B cell (primary cell): Measurements from ENCODE around the gene LRCH1. TPM values are rescaled to one million over a fixed set of nuclear protein-coding genes. Genes with fewer than 3 reads are reported as not detected.

Source experiments
- ATAC-seq: fragments of 200-7000 bp; cut with Tn5 transposase; one replicate; pipeline ENCODE4 v1.10.0; 2021; ENCODE audit warnings: low read depth, mild to moderate bottlenecking, moderate number of reproducible peaks, moderate library complexity
- CTCF ChIA-PET: fragments of 350-600 bp; sonication (Branson Sonifier 250); formaldehyde crosslinking; loops from one replicate; lab custom pipeline; 2021; ENCODE audit warnings: antibody characterized with exemption, inconsistent platforms; lab: Charles Lee
- POLR2A ChIA-PET: fragments of 350-600 bp; sonication (Branson Sonifier 250); formaldehyde crosslinking; loops from one replicate; lab custom pipeline; 2021; ENCODE audit warnings: antibody characterized with exemption; lab: Charles Lee
- DNase-seq: peaks from one replicate; pipeline ENCODE4 v3.0.0; 2013
- H2AFZ ChIP-seq: 2 replicates; pipeline ENCODE4 v1.6.1; 2012; ENCODE audit warnings: mild to moderate bottlenecking, low read depth, low read length; ENCODE audit not compliant: insufficient read depth, poor library complexity, severe bottlenecking
- H3K27ac ChIP-seq, 2 donors: 1 replicate in 1 of 2; 2 replicates in 1 of 2; pipeline ENCODE4 v1.5.1; 2012 to 2013; ENCODE audit warnings: low read length in 2 of 2, mild to moderate bottlenecking in 2 of 2, moderate library complexity in 1 of 2
- H3K27me3 ChIP-seq, 4 experiments: fragments of 200-600 bp in 1 of 4; sonication (generic) in 1 of 4; replicated peaks in 1 of 4; 1 replicate in 2 of 4; 2 replicates in 2 of 4; pipeline versions ENCODE4 v1.6.1 to v1.7.0; 2013 to 2016; ENCODE audit warnings: low read length in 3 of 4, mild to moderate bottlenecking in 2 of 4, mixed read lengths in 1 of 4, moderate library complexity in 1 of 4; ENCODE audit not compliant: insufficient read depth in 4 of 4, control insufficient read depth in 3 of 4; ENCODE audit errors: control extremely low read depth in 1 of 4
- H3K36me3 ChIP-seq, 2 experiments: replicated peaks in 1 of 2; 1 replicate in 1 of 2; 2 replicates in 1 of 2; pipeline versions ENCODE4 v1.6.1 to v1.7.1; 2013; ENCODE audit warnings: low read length in 1 of 2; ENCODE audit not compliant: insufficient read depth in 2 of 2, control insufficient read depth in 1 of 2; ENCODE audit errors: control extremely low read depth in 1 of 2, extremely low read depth in 1 of 2
- H3K4me1 ChIP-seq, 2 donors: fragments of 200-600 bp in 1 of 2; sonication (generic) in 1 of 2; 1 replicate in 1 of 2; 2 replicates in 1 of 2; pipeline versions ENCODE4 v1.5.1 to v1.6.1; 2013 to 2017; ENCODE audit warnings: low read length in 2 of 2; ENCODE audit not compliant: control insufficient read depth in 2 of 2, insufficient read depth in 2 of 2
- H3K4me2 ChIP-seq: replicated peaks from 2 replicates; pipeline ENCODE3; 2012; ENCODE audit warnings: mild to moderate bottlenecking, low read depth, low read length; ENCODE audit not compliant: poor library complexity, severe bottlenecking
- H3K4me3 ChIP-seq, 5 experiments: fragments of 200-600 bp in 1 of 5; sonication (generic) in 1 of 5; 1 replicate in 3 of 5; 2 replicates in 2 of 5; pipeline versions ENCODE4 v1.5.1 to v1.7.0; 2011 to 2016; ENCODE audit warnings: low read length in 4 of 5, mild to moderate bottlenecking in 4 of 5, low read depth in 2 of 5, control low read depth in 1 of 5, moderate library complexity in 1 of 5; ENCODE audit not compliant: insufficient read depth in 1 of 5; ENCODE audit errors: control extremely low read depth in 1 of 5, extremely low read depth in 1 of 5
- H3K79me2 ChIP-seq: fragments of 200-600 bp; sonication (generic); one replicate; pipeline ENCODE4 v1.6.0; 2016; ENCODE audit warnings: low read length; ENCODE audit not compliant: control insufficient read depth, insufficient read depth
- H3K9ac ChIP-seq: fragments of 200-600 bp; sonication (generic); 2 replicates; pipeline ENCODE4 v1.6.1; 2017; ENCODE audit warnings: mild to moderate bottlenecking, low read length, moderate library complexity
- H3K9me3 ChIP-seq, 3 donors: one replicate each; pipeline versions ENCODE4 v1.6.1 to v1.7.1; 2013; ENCODE audit warnings: low read length in 2 of 3; ENCODE audit not compliant: control insufficient read depth in 2 of 3, insufficient read depth in 1 of 3; ENCODE audit errors: control extremely low read depth in 1 of 3
- H4K20me1 ChIP-seq: 2 replicates; pipeline ENCODE4 v1.6.0; 2012; ENCODE audit warnings: mild to moderate bottlenecking, low read length; ENCODE audit not compliant: insufficient read depth, control insufficient read depth, poor library complexity, severe bottlenecking
- H3K27ac Mint-ChIP-seq: one replicate; pipeline ENCODE4 v1.8.0; 2021; ENCODE audit warnings: mixed read lengths
- H3K27me3 Mint-ChIP-seq: one replicate; pipeline ENCODE4 v1.8.0; 2021; ENCODE audit warnings: mixed read lengths
- H3K4me1 Mint-ChIP-seq: one replicate; pipeline ENCODE4 v1.8.0; 2021; ENCODE audit warnings: mixed read lengths
- H3K4me3 Mint-ChIP-seq: one replicate; pipeline ENCODE4 v1.8.0; 2021; ENCODE audit warnings: mixed read lengths
- H3K9me3 Mint-ChIP-seq: one replicate; pipeline ENCODE4 v1.8.0; 2022; ENCODE audit warnings: mixed read lengths; ENCODE audit not compliant: insufficient read depth
- EZH2 ChIP-seq: IDR thresholded peaks from 2 replicates; pipeline ENCODE4 v1.6.1; 2012; ENCODE audit warnings: borderline replicate concordance, low read depth, mild to moderate bottlenecking, moderate library complexity, low read length; ENCODE audit not compliant: insufficient read depth, poor library complexity, severe bottlenecking
- WGBS: methylation state at CpG from one replicate; pipeline ENCODE4 v1.1.5; 2013; ENCODE audit warnings: missing lambda C conversion rate; ENCODE audit not compliant: insufficient coverage; 5-methylcytosine and 5-hydroxymethylcytosine counted together
- intact Hi-C: fragments of 100-400 bp; cut with micrococcal nuclease; formaldehyde crosslinking; loops from one replicate; pipeline ENCODE4 v1.10.0; 2022
- polyA plus RNA-seq: library from polyadenylated mRNA; depleted of rRNA; stranded (reverse); fragments of >200 nt; gene quantifications from 2 replicates; pipeline ENCODE4 v1.2.3, GENCODE V29; 2012
- total RNA-seq, 2 donors: library from RNA; stranded (reverse); fragments of 120-200 nt in 1 of 2; gene quantifications; 1 replicate in 1 of 2; 2 replicates in 1 of 2; pipeline versions ENCODE4 v1.2.3 to v1.2.4, GENCODE V29; 2013 to 2022
- TF ChIP-seq, protein P1 (sequence below): fragments of 200-600 bp; IDR thresholded peaks from one replicate; pipeline ENCODE4 v1.8.0; 2022; ENCODE audit warnings: antibody characterized with exemption, mild to moderate bottlenecking

LRCH1 gene
- total and polyA plus RNA-seq, 2 donors (not counting 1 experiment from before 2014, with no cell fraction given), result 13.0 to 50.3 TPM

DNA sequence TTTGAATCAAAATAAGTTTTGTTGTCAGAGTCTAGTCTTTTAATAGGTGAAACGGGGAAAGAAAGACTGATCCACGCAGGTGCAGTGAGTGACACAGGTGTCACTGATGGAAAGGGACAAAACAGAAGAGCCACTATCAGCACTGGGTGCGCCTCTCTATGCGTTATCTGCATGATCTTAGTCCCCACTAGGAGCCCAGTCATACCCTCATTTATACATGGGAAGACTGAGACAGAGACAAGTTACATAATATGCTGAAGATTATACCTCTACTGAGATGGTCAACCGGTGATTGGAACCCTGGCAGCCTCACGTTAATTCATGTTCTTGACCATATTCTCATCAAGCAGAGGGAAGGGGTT, 3.4 kb downstream of the LRCH1 start:
- DNase-seq, result peak; percentile 32
- H3K4me1 Mint-ChIP-seq, result peaks cover 51% of the 10 kb centered on the region

DNA sequence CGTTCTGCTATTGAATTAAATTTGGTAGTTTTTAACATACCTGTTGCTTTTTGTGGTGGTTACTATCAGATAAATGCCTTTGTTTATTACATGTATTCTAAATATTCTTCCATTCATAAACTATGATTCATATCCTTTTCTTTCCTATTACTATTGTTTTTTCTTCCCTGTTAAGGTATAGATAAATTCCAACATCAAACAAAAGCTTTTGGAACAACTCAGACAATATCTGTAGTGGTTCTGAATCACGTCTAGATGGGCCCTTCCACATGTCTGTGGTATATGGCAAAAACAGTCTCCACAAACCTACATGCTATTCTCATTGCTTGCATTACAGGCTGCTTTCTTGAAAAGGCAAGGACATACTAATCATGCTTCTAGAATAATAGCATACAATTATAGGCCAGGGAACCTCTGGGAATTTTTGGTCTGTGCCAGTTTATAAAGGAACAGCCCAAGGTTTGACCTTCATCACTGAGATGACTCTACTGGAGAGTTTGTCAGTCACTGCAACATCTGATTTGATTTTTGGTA, 6.4 kb downstream of the LRCH1 start:
- H3K9me3 ChIP-seq, result no peaks in the 10 kb centered on the region
- no peak for TF ChIP-seq EZH2
- TF ChIP-seq, protein P1, sequence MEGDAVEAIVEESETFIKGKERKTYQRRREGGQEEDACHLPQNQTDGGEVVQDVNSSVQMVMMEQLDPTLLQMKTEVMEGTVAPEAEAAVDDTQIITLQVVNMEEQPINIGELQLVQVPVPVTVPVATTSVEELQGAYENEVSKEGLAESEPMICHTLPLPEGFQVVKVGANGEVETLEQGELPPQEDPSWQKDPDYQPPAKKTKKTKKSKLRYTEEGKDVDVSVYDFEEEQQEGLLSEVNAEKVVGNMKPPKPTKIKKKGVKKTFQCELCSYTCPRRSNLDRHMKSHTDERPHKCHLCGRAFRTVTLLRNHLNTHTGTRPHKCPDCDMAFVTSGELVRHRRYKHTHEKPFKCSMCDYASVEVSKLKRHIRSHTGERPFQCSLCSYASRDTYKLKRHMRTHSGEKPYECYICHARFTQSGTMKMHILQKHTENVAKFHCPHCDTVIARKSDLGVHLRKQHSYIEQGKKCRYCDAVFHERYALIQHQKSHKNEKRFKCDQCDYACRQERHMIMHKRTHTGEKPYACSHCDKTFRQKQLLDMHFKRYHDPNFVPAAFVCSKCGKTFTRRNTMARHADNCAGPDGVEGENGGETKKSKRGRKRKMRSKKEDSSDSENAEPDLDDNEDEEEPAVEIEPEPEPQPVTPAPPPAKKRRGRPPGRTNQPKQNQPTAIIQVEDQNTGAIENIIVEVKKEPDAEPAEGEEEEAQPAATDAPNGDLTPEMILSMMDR, result no peak
- H3K4me2 ChIP-seq, result no peak overlapping the region
- ChIA-PET CTCF (no interaction called here), POLR2A (no interaction called here)
- peaks cover 0 to 3% of the 10 kb centered on the region in 2 experiments for H3K36me3 ChIP-seq
- no peak overlapping the region for H2AFZ ChIP-seq
- no peaks in the 10 kb centered on the region for H3K27me3 Mint-ChIP-seq
- no peaks in the 10 kb centered on the region for H3K9me3 Mint-ChIP-seq
- no peak overlapping the region for H3K9ac ChIP-seq
- ATAC-seq (no peak), DNase-seq (no peak)
- peak overlapping the region in 1 of 2 donors; percentile 40 for H3K27ac ChIP-seq
- H3K4me1 ChIP-seq, result peaks cover 46 to 58% of the 10 kb centered on the region in 2 donors
- intact Hi-C loops, result no loop called here
- no peak overlapping the region for H3K4me3 Mint-ChIP-seq
- H3K27ac Mint-ChIP-seq, result no peak overlapping the region
- H4K20me1 ChIP-seq, result peaks cover 67% of the 10 kb centered on the region
- no peak overlapping the region for H3K4me3 ChIP-seq
- H3K4me1 Mint-ChIP-seq, result peaks cover 40% of the 10 kb centered on the region
- H3K27me3 ChIP-seq, result no peaks in the 10 kb centered on the region
- 67% methylated on average over 1 of the region's 2 CpGs for WGBS
- peaks cover 97% of the 10 kb centered on the region for H3K79me2 ChIP-seq

More for the DNA sequence above, 3.4 kb downstream of the LRCH1 start:
- Histone ChIP-seq H3K4me2 (no peak overlapping the region), H3K27ac (peak overlapping the region in 1 of 2 donors; percentile 95), H3K9ac (peak overlapping the region; percentile 83), H3K9me3 (no peaks in the 10 kb centered on the region), H2AFZ (no peak overlapping the region), H3K79me2 (peaks cover 96% of the 10 kb centered on the region), H3K4me3 (no peak overlapping the region), H4K20me1 (peaks cover 42% of the 10 kb centered on the region), H3K27me3 (no peaks in the 10 kb centered on the region), H3K36me3 (peaks cover 0 to under 1% of the 10 kb centered on the region in 2 experiments), H3K4me1 (peaks cover 46 to 50% of the 10 kb centered on the region in 2 donors)
- POLR2A ChIA-PET, result interaction anchor here (1.0 kb wide), 1 partner anchor 19 kb away, joined by 5 read pairs; no protein-coding TSS in a partner anchor
- Mint-ChIP-seq H3K27ac (peak overlapping the region; percentile 93), H3K9me3 (no peaks in the 10 kb centered on the region), H3K4me3 (peak overlapping the region; percentile 20), H3K27me3 (no peaks in the 10 kb centered on the region)
- WGBS, result no CpG with 5 or more reads among the region's 6 CpGs
- intact Hi-C loops, result no loop called here
- CTCF ChIA-PET, result interaction anchor here (1.4 to 2.0 kb wide), 3 partner anchors 113 to 374 kb away, joined by 6 to 9 read pairs (median 7); partner anchors contain the start of gene LCP1
- no peak for ATAC-seq
- no peak for TF ChIP-seq EZH2
